GM12873 (cell line): ENCODE data around the gene MYO1C.

Experiments
- TF ChIP-seq, protein P1 (sequence below): IDR thresholded peaks from 2 replicates; pipeline ENCODE4 v1.5.1; 2012; ENCODE audit warnings: low read depth, mild to moderate bottlenecking, moderate library complexity, low read length, control low read depth; ENCODE audit not compliant: insufficient read depth; ENCODE audit errors: missing control alignments

MYO1C gene, protein sequence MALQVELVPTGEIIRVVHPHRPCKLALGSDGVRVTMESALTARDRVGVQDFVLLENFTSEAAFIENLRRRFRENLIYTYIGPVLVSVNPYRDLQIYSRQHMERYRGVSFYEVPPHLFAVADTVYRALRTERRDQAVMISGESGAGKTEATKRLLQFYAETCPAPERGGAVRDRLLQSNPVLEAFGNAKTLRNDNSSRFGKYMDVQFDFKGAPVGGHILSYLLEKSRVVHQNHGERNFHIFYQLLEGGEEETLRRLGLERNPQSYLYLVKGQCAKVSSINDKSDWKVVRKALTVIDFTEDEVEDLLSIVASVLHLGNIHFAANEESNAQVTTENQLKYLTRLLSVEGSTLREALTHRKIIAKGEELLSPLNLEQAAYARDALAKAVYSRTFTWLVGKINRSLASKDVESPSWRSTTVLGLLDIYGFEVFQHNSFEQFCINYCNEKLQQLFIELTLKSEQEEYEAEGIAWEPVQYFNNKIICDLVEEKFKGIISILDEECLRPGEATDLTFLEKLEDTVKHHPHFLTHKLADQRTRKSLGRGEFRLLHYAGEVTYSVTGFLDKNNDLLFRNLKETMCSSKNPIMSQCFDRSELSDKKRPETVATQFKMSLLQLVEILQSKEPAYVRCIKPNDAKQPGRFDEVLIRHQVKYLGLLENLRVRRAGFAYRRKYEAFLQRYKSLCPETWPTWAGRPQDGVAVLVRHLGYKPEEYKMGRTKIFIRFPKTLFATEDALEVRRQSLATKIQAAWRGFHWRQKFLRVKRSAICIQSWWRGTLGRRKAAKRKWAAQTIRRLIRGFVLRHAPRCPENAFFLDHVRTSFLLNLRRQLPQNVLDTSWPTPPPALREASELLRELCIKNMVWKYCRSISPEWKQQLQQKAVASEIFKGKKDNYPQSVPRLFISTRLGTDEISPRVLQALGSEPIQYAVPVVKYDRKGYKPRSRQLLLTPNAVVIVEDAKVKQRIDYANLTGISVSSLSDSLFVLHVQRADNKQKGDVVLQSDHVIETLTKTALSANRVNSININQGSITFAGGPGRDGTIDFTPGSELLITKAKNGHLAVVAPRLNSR

DNA sequence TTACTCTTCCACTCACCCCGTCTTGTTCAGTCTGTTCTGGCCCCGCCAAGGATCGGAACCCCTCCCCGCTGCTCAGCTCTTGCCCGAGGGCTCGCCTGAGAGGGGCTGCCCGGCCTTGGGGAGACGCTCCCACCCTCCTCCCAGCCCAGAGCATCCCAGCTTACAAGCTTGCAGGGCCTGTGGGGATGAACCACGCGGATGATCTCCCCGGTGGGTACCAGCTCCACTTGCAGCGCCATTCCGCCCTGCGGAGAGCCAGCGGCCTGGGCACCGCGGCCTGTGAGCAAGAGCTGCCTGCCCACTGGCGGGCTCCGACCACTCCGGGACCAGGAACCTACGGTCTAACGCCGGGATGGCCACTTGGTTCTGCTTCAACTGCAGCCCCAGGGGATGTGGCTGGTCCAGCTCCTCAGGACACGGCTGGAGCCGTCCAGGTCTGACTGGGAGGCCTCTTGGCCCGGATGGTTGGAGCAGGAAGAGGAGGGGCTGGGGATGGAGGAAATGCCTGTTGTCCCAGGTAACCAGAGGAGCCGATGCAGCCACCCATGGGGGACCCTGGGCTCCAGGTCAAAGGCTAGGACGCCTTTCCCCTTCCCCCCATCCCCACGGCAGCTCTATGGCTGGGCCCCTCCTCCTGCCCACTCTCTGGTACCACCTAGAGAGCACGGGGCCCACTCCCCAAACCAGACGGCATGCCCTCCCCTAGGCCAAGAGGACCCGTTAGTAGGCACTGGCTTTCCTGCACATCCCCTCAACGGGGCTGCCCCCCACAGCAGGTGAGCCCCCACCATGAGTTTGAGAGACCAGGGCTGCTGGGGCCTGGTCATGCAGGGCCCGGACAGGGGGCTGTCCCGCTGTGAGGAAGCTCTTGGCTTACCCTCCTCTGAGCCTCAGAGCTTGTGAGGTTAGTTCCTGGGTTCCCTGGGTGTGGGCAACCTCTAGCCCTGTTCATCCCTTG is at the start of gene MYO1C:
Gene MYO1C, minus strand, starts transcription at position 438 of the 958 bp plus-strand sequence. Its CDS starts 199 bp downstream, at position 239.
- TF ChIP-seq, protein P1, sequence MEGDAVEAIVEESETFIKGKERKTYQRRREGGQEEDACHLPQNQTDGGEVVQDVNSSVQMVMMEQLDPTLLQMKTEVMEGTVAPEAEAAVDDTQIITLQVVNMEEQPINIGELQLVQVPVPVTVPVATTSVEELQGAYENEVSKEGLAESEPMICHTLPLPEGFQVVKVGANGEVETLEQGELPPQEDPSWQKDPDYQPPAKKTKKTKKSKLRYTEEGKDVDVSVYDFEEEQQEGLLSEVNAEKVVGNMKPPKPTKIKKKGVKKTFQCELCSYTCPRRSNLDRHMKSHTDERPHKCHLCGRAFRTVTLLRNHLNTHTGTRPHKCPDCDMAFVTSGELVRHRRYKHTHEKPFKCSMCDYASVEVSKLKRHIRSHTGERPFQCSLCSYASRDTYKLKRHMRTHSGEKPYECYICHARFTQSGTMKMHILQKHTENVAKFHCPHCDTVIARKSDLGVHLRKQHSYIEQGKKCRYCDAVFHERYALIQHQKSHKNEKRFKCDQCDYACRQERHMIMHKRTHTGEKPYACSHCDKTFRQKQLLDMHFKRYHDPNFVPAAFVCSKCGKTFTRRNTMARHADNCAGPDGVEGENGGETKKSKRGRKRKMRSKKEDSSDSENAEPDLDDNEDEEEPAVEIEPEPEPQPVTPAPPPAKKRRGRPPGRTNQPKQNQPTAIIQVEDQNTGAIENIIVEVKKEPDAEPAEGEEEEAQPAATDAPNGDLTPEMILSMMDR: no peak

DNA sequence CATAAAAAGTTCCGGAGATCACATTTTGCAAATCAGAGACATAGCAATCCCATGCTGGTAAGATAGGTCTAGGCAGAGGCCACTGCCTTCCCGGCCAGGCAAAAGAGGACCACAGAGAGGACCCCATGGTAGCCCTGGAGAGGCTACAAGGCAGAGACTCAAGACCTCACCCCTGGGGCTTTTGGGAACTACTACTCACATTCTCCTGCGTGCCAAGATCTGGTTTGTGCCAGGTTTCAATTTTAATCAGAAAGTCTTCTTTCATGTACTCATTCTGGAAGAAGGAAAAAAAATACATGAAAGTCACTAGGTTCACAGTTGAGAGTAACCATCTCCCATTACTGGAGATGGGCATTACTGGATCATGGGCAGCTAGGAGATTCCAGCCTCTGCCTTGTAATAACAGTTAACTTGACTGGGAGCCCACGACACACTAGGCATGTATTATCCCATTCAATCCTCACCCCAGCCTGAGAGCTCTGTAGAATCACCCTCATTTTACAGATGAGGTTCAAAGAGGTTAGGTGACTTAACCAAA is 49.0 kb upstream of the MYO1C start:
- TF ChIP-seq, protein P1: no peak

DNA sequence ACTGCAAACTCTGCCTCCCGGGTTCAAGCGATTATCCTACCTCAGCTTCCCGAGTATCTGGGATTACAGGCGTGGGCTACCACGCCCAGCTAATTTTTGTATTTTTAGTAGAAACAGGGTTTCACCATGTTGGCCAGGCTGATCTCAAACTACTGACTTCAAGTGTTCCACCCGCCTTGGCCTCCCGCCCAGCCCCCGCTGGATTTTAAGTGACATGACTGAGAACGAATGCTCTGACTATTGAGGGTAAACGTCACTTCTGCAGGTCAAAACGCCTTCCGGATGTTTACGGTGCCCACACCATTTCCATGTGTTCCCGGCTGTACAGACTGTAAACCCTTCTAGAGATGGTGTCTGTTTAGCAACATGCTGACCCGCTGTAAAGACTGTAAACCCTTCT is 47.3 kb upstream of the MYO1C start:
- TF ChIP-seq, protein P1: no peak

DNA sequence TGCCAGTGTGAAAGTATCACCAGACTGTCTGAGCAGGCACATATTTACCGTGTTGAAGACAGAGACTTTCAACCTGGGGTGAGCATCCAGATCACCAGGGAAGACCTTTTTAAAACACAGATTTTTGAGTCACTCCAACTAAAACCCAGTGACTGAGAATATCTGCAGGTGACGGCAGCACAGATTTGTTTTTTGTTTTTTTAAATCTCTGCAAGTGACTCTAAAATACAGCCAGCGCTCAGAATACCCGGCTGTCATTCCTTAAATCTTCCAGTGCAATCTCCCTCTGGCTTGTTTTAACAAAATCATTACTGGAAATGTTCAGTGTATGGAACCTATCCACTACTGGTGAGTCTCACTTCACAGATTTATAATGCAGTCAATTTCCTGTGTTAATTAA is 43.3 kb upstream of the MYO1C start:
- TF ChIP-seq, protein P1: no peak

DNA sequence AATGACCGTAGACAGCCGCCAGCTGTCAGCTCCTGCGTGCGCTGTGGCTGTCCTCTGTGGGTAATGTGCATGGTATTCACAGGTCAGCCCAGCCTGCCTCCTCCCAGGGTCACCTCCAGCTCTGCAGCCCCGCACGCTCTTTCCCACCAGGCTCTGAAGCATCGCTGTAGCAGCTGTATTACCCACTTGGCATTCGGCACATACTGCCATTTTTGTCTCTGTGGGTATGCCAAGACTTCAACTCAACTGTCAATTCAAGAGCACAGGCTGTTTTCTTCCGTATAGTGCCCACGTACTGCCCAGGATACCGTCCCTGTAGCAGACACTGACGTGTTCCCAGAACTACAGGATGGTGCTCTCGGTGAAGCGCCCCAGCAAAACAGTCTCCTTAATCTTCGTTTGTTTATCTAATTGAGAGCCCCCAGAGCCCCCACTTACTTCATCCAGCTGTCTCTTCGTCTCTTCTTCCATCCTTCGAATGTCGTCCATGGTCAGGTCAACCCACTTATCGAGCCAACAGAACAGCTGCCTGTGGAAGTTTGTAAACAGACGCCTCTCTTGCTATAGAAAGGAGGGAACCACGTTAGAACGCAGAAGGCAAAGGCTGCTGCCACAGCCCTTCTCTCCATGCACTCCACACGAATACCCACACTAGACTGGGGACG is 41.3 kb upstream of the MYO1C start:
- TF ChIP-seq, protein P1: no peak
